HG03064 (cell line): ENCODE measurements around the gene AGFG2.

Experiments used
- ATAC-seq: cut with Tn5 transposase; IDR thresholded peaks from one replicate; pipeline ENCODE4 v1.9.1; 2021; ENCODE audit warnings: low read depth; ENCODE audit not compliant: unreplicated experiment

Gene AGFG2

GRCh38 chr7:100584054-100584682 is 45.2 kb downstream of the AGFG2 start:
- ATAC-seq: no peak

DNA sequence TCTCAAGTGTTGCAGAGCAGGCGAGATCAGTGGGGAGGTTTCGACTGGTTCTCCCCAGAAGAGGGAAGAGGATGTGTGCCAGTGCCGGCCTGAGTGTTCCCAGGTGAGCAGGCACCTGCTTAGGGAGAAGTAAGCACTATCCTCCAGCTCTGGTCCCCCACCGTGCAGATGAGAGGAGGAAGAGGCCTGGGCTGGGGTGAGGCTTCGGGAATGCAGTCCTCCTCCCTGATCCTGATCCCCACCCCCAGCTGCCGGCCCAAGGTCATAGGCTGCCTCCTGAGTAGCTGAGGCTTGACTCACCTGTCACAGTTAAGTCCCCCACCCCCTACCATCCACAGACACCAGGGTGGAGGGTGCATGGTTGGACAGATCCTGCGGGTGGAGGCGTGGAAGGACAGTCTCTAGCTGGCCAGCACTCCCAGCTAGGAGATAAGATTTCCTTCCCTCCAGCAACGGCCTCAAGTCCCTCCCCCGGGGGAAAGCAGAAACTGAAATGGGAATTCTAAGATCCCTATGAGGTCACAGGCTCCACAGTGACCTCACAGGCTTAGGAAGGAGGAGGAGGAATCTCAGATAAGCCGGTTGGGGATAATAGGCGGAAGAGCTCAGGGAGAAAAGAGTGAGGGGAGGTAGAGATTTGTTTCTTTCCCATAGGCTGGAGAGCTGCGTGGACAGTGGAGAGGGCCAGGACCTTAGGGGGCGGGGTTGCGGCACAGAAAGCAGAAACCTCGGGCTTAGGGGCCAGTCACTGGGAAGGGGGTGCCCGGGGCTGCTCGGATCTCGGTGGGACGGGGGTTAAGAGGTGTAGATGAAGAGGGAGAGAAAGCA is 45.9 kb downstream of the AGFG2 start:
- ATAC-seq: no peak

DNA sequence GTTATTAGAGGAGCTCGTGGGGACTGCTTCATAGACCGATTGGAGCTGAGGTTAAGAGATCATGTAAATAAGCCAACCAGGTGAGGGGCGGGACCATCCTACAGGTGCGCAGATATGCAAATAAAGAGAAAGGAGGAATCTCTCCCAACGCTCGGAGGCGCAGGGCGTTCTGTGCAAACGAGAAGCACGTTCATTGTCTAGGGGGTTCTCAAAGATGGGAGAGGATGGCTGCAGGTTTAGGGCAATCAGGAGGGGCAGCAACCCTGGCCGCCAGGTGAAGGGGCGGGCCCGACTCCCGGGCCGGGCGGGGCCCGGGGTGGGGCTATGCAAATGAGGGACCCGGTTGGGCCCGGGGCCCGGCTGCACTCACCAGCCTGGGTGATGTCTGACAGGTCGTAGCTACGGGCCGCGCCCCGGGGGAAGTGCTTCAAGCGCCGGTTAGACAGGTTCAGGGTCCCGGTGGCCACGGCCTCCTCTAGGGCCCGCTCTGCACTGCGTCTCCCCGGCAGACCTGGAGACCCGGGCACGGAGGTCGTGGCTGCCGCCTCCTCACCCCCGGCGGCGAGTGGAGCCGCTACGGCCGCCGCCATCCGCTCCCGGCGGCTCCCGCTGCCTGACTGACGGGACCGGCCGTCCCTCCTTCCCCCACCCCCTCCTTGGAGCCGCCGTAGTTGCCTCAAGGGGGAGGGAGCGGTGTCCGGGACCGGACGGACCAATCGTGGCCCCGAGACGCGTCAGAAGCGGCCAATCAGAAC is 46.7 kb downstream of the AGFG2 start, which contains the start of gene LRCH4:
Gene LRCH4, minus strand, starts transcription at position 619 of the 755 bp plus-strand sequence. Its CDS starts 29 bp downstream, at position 590.
- peak; percentile 27 for ATAC-seq

- ATAC-seq: peak; percentile 77
Measured at GRCh38 chr7:100586266-100587025, 47.4 kb downstream of the AGFG2 start, which contains the start of gene FBXO24. Gene FBXO24 (plus strand): TSS chr7:100586328. CDS start chr7:100586626, 298 bp downstream.

- no peak for ATAC-seq
Measured at GRCh38 chr7:100588438-100588837, 49.4 kb downstream of the AGFG2 start.

- no peak for ATAC-seq
Measured at GRCh38 chr7:100589341-100589947, 50.4 kb downstream of the AGFG2 start.

- ATAC-seq: no peak
Measured at GRCh38 chr7:100590077-100590737, 51.2 kb downstream of the AGFG2 start.

DNA sequence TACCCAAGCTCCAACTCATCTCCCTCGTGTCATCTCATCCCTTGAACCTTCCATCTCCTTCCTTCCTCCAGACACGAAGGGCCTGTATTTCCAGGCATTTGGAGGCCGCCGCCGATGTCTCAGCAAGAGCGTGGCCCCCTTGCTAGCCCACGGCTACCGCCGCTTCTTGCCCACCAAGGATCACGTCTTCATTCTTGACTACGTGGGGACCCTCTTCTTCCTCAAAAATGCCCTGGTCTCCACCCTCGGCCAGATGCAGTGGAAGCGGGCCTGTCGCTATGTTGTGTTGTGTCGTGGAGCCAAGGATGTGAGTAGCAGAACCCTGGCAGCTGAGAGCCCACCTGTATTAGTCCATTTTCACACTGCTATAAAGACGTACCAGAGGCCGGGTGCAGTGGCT is 52.6 kb downstream of the AGFG2 start:
- no peak for ATAC-seq

GRCh38 chr7:100595188-100595587 is 56.2 kb downstream of the AGFG2 start:
- ATAC-seq: no peak

- no peak for ATAC-seq
Measured at GRCh38 chr7:100598425-100598824, 59.4 kb downstream of the AGFG2 start.

GRCh38 chr7:100599911-100600729 is 61.1 kb downstream of the AGFG2 start:
- ATAC-seq: no peak

GRCh38 chr7:100600730-100601038 is 61.7 kb downstream of the AGFG2 start:
- no peak for ATAC-seq

- ATAC-seq: no peak
Measured at GRCh38 chr7:100602889-100603725, 64.1 kb downstream of the AGFG2 start.

GRCh38 chr7:100603726-100604027 is 64.7 kb downstream of the AGFG2 start:
- ATAC-seq: no peak

- ATAC-seq: no peak
Measured at GRCh38 chr7:100604028-100604975, 65.3 kb downstream of the AGFG2 start.

DNA sequence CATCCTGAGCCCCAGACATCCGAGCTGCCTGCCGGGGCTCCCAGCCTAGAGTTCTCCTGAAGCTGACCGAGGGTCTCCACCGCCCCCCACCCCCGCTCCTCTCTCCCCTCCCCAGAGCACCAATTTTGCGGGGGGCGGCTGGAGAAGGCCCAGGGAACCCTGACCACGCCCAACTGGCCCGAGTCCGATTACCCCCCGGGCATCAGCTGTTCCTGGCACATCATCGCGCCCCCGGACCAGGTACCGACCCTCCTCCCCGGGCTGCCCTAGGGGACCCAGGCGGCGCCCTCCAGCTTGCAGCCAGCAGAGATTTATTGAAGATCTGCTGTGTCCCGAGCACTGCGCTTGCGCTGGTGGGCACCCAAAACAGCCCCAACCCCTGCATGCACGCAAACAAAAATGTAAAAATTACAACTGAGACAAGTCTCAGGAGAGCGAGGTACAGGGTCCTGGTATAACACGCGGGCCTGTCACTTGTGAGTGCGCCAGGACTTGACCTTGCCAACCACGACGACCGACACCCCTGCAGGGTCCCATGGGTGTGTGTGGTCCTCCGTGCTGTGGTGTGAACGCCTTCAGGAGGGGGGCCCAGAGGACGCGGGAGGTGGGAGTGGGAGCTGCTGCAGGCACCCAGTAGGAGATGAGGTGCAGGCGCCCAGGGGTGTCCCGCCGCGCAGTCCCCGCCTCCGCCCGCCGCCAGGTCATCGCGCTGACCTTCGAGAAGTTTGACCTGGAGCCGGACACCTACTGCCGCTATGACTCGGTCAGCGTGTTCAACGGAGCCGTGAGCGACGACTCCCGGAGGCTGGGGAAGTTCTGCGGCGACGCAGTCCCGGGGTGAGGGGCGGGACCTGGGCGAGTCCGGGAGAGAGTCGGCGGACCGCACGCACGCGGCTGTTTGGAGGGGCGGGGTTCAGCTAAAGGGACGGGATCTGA is 66.2 kb downstream of the AGFG2 start:
- ATAC-seq: no peak
